SK-N-MC (cell line): ENCODE results near the gene DNAJC5G.

Experiments
- EZH2 ChIP-seq: fragments of 200-600 bp; sonication (generic); IDR thresholded peaks from one replicate; pipeline ENCODE4 v1.6.1; 2017; ENCODE audit warnings: antibody characterized with exemption
- FOXP2 ChIP-seq: optimal IDR thresholded peaks from 2 replicates; pipeline ENCODE3; 2011; ENCODE audit warnings: mild to moderate bottlenecking, moderate library complexity; ENCODE audit not compliant: insufficient read depth; ENCODE audit errors: extremely low read length, control extremely low read depth
- POLR2AphosphoS5 ChIP-seq: IDR thresholded peaks from 2 replicates; pipeline ENCODE4 v1.6.1; 2012; ENCODE audit warnings: mild to moderate bottlenecking, low read depth, low read length, borderline replicate concordance

GRCh38 chr2:27233341-27233740 lies 41.9 kb upstream of the DNAJC5G start:
- no peak for TF ChIP-seq EZH2
- no peak for TF ChIP-seq POLR2AphosphoS5
- no peak for TF ChIP-seq FOXP2
